AG04450 (cell line): ENCODE data around the gene RASGRF2. TPM values are rescaled to one million over a fixed set of nuclear protein-coding genes. Genes with fewer than 3 reads are reported as not detected.
"Not testable (repeated sequence)": the region's sequence is repeated elsewhere in the genome, so short reads cannot be mapped to it uniquely, and the experiment has no call there.

Source experiments
- CTCF ChIA-PET: fragments of 300-600, 350-600 bp; formaldehyde crosslinking; extraction: SDS; loops from one replicate; lab custom pipeline; 2022; ENCODE audit warnings: antibody characterized with exemption, inconsistent platforms; lab: Charles Lee
- POLR2A ChIA-PET: fragments of 350-600 bp; formaldehyde crosslinking; extraction: SDS; loops from one replicate; lab custom pipeline; 2021; ENCODE audit warnings: antibody characterized with exemption, inconsistent platforms; lab: Yijun Ruan, JAX
- DNase-seq: peaks from one replicate; pipeline ENCODE4 v3.0.0-alpha.2; 2011; ENCODE audit warnings: low read depth, low spot score
- H3K27ac ChIP-seq: one replicate; pipeline ENCODE4 v1.5.1; 2012; ENCODE audit warnings: low read depth, low read length, control low read depth
- H3K27me3 ChIP-seq: one replicate; pipeline ENCODE4 v1.6.0; 2012; ENCODE audit warnings: low read length; ENCODE audit not compliant: control insufficient read depth, insufficient read depth
- H3K4me3 ChIP-seq: 2 replicates; pipeline ENCODE4 v1.5.1; 2011; ENCODE audit warnings: mild to moderate bottlenecking, low read depth, low read length, control low read depth
- H3K9me3 ChIP-seq: 2 replicates; pipeline ENCODE4 v1.5.1; 2012; ENCODE audit warnings: low read length; ENCODE audit not compliant: control insufficient read depth, insufficient read depth
- polyA plus RNA-seq: library from polyadenylated mRNA; depleted of rRNA; stranded (reverse); fragments of >200 nt; gene quantifications from 2 replicates; pipeline ENCODE4 v1.2.3, GENCODE V29; 2011
- TF ChIP-seq, protein P1 (sequence below): IDR thresholded peaks from 2 replicates; pipeline ENCODE4 v1.5.1; 2011; ENCODE audit warnings: low read depth, low read length, control low read depth, inconsistent platforms

The RASGRF2 gene
- polyA plus RNA-seq, 1 experiment = 19.5 TPM

DNA sequence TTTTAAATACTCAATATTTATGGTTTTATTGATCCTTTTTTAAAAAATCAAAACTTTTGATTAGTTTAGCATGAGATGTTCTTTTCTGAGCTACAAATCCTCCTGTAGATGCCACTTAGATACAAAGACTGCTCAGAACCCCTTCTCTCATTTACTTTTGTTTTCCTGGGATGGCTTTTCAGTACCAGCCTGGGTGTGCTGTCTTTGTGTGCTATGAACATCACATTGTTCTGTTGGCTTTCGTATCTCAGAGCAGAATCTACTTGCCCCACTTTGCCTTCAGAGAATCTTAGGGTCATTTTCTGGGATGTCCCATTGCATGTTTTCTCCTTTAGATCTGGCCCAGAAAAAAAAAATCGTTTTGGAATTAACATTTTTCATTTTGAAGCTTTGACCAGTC lies 85.9 kb downstream of the RASGRF2 start:
- Histone ChIP-seq H3K9me3 (no peaks in the 10 kb centered on the region), H3K27me3 (no peaks in the 10 kb centered on the region), H3K4me3 (no peak overlapping the region), H3K27ac (no peak overlapping the region)
- no peak for DNase-seq
- ChIA-PET POLR2A (no interaction called here), CTCF (interaction anchor here (0.7 kb wide), 1 partner anchor 118 kb away, joined by 4 read pairs; no protein-coding TSS in a partner anchor)
- TF ChIP-seq, protein P1, sequence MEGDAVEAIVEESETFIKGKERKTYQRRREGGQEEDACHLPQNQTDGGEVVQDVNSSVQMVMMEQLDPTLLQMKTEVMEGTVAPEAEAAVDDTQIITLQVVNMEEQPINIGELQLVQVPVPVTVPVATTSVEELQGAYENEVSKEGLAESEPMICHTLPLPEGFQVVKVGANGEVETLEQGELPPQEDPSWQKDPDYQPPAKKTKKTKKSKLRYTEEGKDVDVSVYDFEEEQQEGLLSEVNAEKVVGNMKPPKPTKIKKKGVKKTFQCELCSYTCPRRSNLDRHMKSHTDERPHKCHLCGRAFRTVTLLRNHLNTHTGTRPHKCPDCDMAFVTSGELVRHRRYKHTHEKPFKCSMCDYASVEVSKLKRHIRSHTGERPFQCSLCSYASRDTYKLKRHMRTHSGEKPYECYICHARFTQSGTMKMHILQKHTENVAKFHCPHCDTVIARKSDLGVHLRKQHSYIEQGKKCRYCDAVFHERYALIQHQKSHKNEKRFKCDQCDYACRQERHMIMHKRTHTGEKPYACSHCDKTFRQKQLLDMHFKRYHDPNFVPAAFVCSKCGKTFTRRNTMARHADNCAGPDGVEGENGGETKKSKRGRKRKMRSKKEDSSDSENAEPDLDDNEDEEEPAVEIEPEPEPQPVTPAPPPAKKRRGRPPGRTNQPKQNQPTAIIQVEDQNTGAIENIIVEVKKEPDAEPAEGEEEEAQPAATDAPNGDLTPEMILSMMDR = no peak

DNA sequence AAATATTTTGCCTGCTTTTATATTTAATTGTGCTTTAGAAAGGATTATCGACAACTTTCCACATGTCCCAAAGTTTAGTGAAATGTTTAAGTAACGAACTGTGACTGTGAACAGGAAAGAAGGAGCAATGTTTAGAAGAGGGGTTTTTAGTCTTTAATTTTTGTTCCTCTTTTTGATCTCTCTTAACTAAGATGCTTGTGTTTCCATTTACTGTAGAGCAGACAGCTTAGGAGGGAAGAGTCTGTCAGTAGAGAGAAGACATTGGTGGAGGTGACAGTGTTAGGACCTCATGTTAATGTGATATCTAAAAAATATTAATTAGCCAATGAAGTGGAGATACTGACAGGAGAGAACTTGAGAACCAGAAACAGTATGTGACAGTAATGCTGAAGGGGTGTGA lies 92.2 kb downstream of the RASGRF2 start:
- TF ChIP-seq, protein P1 = no peak
- ChIA-PET POLR2A (no interaction called here), CTCF (no interaction called here)
- H3K4me3 ChIP-seq = no peak overlapping the region
- DNase-seq = no peak
- H3K27ac ChIP-seq = no peak overlapping the region
- H3K9me3 ChIP-seq = no peaks in the 10 kb centered on the region
- no peaks in the 10 kb centered on the region for H3K27me3 ChIP-seq

DNA sequence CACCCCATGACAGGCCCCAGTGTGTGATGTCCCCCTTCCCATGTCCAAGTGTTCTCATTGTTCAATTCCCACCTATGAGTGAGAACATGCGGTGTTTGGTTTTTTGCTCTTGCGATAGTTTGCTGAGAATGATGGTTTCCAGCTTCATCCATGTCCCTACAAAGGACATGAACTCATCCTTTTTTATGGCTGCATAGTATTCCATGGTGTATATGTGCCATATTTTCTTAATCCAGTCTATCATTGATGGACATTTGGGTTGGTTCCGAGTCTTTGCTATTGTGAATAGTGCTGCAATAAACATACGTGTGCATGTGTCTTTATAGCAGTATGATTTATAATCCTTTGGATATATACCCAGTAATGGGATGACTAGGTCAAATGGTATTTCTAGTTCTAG lies 93.1 kb downstream of the RASGRF2 start:
- H3K4me3 ChIP-seq, H3K27ac ChIP-seq, DNase-seq, H3K27me3 ChIP-seq, CTCF ChIA-PET, H3K9me3 ChIP-seq, POLR2A ChIA-PET: not testable (repeated sequence)

DNA sequence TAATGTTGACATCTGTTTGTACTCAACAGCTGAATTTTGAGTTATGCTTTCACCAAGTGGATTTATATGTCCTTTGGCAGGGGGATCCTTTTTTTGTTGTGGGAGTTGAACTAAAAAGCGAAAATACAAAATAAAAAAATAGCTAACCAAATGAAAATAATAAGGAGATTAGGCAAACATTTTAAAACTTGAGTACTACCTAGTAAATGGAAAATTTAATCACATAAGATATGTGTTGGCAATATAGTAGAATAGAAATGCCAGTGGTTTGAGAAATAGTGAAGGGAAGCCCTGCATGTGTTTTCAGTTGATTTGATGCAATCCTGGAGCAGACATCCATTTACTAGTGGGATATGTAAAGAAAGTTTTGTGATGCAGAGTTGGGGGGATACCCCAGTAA lies 98.0 kb downstream of the RASGRF2 start:
- Histone ChIP-seq H3K9me3 (peaks cover 4% of the 10 kb centered on the region; the same call in 1 of the 2 replicates), H3K4me3 (no peak overlapping the region), H3K27me3 (no peaks in the 10 kb centered on the region), H3K27ac (no peak overlapping the region)
- POLR2A ChIA-PET = interaction anchor here (0.6 kb wide), 1 partner anchor 58 kb away, joined by 3 read pairs; no protein-coding TSS in a partner anchor
- CTCF ChIA-PET = no interaction called here
- DNase-seq = no peak
- TF ChIP-seq, protein P1 = no peak

DNA sequence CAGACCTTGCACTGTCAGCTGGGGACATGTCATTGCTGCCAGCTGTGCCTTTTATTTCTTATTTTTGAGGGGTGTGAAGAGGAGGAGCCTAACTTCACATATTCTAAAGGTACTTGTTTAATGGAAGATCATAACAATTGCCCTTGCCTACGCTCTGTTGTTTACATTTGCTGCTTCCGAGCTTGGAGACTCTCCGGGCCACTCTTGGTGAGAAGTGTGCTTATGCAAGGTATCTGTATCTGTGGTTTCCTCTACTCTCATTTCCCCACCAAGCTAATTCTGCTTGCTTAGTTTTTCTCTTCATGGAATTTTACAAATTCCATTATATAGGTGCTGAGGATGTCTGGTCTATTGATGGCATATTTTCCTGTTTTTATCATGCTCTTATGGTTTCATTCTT lies 105.3 kb downstream of the RASGRF2 start:
- ChIA-PET CTCF (no interaction called here), POLR2A (no interaction called here)
- no peak overlapping the region for H3K4me3 ChIP-seq
- TF ChIP-seq, protein P1 = no peak
- no peaks in the 10 kb centered on the region; the same call in 1 of the 2 replicates for H3K9me3 ChIP-seq
- DNase-seq = peak; percentile 7
- no peaks in the 10 kb centered on the region for H3K27me3 ChIP-seq
- H3K27ac ChIP-seq = no peak overlapping the region
